AG10803 (cell line): ENCODE data around the gene SMIM22.

Source experiments
- DNase-seq: peaks from one replicate; pipeline ENCODE4 v3.0.0; 2010; ENCODE audit warnings: low read depth
- H3K4me3 ChIP-seq: 2 replicates; pipeline ENCODE4 v1.5.1; 2011; ENCODE audit warnings: mild to moderate bottlenecking, low read length, control low read depth
- TF ChIP-seq, protein P1 (sequence below): conservative IDR thresholded peaks from 2 replicates; pipeline ENCODE4 v1.5.1; 2011; ENCODE audit warnings: mild to moderate bottlenecking, low read length, control low read depth, inconsistent platforms

SMIM22 gene

DNA sequence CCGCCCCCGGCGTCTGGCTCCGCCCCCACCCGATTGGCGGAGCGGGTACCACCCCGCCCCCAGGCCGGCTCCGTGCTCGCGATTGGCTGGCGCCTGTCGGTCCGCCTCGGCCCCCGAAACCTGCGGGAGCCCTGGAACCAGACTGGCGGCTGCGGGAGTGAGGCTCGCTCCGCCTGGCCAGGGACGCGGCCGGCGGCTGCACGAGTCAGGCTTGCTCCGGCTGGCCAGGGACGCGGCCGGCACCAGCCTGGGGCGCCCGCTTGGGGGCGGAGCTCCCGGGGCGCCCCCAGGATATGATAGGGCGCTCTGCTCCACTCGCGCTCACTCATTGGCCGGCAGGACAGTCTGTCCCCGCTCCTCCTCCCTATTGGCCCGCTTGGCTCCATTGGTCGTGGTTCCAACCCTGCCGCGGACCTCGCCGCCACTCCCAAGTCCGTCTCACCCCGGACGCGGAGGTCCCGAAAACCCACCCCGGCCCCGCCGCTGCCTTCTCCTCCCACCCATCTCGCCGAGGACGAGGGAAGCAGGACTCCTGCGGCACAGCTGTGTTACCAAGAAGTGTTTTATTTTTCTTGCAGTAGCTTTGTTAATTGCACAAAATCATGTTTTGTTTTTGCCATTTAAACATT, 7.6 kb downstream of the SMIM22 start:
- TF ChIP-seq, protein P1, sequence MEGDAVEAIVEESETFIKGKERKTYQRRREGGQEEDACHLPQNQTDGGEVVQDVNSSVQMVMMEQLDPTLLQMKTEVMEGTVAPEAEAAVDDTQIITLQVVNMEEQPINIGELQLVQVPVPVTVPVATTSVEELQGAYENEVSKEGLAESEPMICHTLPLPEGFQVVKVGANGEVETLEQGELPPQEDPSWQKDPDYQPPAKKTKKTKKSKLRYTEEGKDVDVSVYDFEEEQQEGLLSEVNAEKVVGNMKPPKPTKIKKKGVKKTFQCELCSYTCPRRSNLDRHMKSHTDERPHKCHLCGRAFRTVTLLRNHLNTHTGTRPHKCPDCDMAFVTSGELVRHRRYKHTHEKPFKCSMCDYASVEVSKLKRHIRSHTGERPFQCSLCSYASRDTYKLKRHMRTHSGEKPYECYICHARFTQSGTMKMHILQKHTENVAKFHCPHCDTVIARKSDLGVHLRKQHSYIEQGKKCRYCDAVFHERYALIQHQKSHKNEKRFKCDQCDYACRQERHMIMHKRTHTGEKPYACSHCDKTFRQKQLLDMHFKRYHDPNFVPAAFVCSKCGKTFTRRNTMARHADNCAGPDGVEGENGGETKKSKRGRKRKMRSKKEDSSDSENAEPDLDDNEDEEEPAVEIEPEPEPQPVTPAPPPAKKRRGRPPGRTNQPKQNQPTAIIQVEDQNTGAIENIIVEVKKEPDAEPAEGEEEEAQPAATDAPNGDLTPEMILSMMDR = no peak
- peak overlapping the region; percentile 74 for H3K4me3 ChIP-seq
- peak; percentile 89 for DNase-seq

DNA sequence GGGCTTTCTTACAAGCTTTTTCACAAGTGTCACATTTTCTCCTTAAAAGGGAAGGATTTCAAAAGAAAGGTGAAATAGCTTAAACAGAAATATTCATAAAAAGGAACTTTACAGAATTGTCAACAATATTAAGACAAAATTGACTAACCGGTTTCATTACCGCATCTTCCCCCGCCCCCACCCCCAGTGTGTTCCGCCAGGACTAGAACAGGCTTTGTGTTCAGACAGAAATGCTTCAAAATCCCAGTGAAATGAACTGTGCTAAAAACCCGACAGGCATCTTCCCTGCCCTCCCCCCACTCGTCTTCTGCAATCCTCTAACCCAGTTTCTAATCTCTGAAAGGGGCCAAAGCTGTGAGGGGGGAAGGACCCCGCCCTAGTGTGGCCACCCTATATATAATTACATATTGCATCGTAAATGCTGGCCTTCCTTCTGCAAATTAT, 8.3 kb downstream of the SMIM22 start:
- TF ChIP-seq, protein P1 = no peak
- peak overlapping the region; percentile 74 for H3K4me3 ChIP-seq
- no peak for DNase-seq

DNA sequence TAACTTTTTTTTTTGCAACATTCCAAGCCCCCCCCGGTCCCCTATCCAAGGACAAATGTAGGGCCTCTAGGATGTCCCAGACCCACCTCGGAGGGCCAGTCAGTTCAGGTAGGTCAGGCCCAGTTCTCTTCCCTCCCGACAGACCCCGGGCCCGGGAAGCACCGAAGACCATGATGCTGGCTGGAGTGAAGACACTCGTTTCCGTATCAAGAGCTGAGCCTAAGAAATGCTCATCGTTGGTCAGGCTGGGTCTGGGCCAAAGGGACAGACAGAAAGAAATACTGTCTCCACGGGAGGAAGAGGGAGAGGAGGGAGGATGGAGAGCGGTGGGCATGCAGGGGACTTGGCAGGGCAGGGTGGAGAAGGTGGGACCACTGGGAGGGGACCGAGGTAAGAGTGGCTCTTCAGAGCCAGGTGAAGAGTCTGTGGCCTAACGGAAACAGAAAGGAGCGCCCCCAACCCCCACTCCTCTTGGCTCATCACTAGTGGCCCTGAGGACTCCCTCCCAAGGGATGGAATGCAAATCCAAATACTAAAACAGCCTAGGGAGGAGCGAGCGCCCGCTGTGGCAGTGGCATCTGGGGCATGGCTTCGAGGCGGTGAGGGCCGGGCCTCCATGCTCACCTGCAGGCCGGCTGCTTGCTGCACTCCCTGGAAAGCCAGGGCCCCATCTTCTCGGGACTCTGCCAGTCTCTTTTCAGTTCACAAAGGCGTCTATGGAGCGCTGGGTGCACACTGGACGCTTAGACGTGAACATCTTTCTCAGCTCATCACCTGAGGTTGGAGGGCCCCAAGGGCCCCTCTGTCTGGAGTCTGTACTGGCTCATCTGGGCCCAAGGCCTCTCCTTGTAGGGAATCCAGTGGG, 9.0 kb downstream of the SMIM22 start:
- H3K4me3 ChIP-seq = no peak overlapping the region
- TF ChIP-seq, protein P1 = no peak
- DNase-seq = no peak

DNA sequence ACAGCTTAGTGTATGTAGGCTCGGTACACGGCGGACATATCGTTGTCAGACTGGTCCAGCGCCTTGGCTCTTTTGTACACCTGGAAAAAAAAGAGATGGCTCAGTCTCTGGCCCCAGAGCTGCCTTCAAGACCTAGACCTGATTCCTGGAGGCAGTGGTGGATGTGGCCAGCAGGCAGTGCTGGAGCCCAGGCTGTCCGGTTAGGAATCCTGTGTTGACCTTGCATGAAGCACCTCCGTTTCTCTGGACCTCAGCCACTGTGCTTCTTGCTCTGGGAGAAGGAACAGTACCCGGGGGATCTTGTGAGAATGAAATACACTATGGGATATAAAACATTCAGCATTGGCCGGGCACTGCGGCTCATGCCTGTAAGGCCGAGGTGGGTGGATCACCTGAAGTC, 10.1 kb downstream of the SMIM22 start:
- DNase-seq = no peak
- TF ChIP-seq, protein P1 = no peak
- no peak overlapping the region for H3K4me3 ChIP-seq

DNA sequence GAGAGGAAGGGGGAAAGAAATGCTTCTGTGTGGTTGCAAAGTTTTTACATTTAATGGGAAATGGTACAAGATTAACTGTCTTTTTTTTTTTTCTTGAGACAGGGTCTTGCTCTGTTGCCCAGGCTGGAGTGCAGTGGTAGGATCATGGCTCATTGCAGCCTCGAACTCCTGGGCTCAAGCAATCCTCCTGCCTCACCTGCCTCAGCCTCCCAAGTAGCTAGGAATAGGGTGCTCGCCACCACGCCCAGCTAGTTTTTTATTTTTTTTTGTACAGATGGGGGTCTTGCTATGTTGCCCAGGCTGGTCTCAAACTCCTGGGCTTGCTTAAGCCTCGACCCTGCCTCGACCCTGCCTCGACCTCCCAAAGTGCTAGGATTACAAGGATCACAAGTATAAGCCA, 11.1 kb downstream of the SMIM22 start:
- no peak for DNase-seq
- TF ChIP-seq, protein P1 = no peak
- no peak overlapping the region for H3K4me3 ChIP-seq

DNA sequence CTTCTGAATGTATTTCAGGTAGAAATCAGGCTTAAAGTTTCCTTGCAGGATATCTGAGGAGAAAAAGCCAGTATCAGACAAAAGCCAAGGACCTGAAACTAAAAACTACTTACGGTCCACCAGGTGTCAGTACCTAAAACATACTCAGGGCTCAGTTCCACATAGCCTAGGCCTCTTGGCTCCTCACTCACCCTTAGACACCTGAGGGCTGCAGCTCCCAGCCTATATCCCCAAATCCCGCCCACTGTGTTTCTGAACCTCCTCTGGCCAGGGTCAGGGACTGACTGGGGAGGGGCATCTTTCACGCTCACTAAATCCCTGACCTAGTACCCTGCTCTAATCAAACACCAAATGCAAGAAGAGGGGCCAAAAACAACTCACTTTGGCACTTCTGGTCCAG, 16.1 kb downstream of the SMIM22 start:
- DNase-seq = no peak
- TF ChIP-seq, protein P1 = no peak
- H3K4me3 ChIP-seq = no peak overlapping the region

DNA sequence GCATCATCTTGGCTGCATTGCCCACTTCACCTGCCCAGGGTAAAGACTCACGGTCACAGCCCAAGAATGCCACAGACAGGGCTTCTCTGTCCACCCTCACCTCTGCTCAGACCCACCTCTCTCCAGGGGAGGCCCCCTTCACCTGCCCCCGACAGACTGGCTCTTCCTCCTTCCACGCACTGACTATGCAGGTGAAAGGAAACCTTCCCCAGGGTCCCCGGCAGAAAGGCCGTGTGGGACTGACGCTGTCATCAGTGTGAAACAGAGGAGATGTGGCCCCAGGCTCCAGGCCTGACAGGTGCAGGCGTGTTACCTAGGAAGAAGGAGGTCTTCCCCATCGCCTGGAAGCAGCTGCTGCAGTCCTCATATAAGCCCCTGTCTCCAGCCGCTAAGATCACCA, 16.6 kb downstream of the SMIM22 start:
- TF ChIP-seq, protein P1 = no peak
- no peak for DNase-seq
- H3K4me3 ChIP-seq = no peak overlapping the region
